ENCODE results near the gene ARSJ. TPM values are rescaled to one million over a fixed set of nuclear protein-coding genes. Genes with fewer than 3 reads are reported as not detected.

Gene ARSJ
- total RNA-seq, 2 experiments from 2014 or later: not detected

DNA sequence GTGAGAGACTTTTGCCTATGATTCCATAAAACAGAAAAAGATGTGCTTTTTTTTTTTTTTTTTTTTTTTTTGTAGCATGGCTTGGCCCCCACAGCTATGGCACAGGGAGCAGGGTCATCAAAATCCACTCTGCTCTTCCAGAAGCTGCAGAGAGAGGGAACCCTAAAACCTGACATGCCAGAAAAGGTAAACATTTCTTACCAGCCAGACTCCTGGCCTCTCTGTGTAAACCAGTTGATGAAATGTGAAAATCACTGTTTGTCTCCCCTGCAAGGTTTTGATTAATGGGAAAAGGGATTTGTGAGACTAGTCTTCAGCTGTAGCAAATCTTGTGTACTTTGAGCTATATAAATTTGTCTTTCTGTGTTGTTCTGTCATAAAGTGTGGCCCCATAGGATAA lies 105.9 kb downstream of the ARSJ start:
- Mint-ChIP-seq H3K4me3 (no peak overlapping the region), H3K9me3 (peaks cover 14% of the 10 kb centered on the region), H3K27me3 (no peaks in the 10 kb centered on the region), H3K4me1 (ENCODE audit: low read depth) (peaks cover 29% of the 10 kb centered on the region), H3K36me3 (ENCODE audit: low read depth) (peaks cover 14% of the 10 kb centered on the region), H3K27ac (no peak overlapping the region)
- TF ChIP-seq, protein P1, sequence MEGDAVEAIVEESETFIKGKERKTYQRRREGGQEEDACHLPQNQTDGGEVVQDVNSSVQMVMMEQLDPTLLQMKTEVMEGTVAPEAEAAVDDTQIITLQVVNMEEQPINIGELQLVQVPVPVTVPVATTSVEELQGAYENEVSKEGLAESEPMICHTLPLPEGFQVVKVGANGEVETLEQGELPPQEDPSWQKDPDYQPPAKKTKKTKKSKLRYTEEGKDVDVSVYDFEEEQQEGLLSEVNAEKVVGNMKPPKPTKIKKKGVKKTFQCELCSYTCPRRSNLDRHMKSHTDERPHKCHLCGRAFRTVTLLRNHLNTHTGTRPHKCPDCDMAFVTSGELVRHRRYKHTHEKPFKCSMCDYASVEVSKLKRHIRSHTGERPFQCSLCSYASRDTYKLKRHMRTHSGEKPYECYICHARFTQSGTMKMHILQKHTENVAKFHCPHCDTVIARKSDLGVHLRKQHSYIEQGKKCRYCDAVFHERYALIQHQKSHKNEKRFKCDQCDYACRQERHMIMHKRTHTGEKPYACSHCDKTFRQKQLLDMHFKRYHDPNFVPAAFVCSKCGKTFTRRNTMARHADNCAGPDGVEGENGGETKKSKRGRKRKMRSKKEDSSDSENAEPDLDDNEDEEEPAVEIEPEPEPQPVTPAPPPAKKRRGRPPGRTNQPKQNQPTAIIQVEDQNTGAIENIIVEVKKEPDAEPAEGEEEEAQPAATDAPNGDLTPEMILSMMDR (IDR thresholded peaks at IDR 0.05): no peak
- ChIA-PET POLR2A (interaction anchor here (0.8 kb wide), 1 partner anchor 34 kb away, joined by 3 read pairs; no protein-coding TSS in a partner anchor), CTCF (interaction anchor here (0.6 to 1.2 kb wide), 2 partner anchors 15 to 479 kb away, joined by 3 to 4 read pairs; no protein-coding TSS in a partner anchor)
- DNase-seq: no peak
- ATAC-seq: no peak
- intact Hi-C loops (cut with micrococcal nuclease): no loop called here

DNA sequence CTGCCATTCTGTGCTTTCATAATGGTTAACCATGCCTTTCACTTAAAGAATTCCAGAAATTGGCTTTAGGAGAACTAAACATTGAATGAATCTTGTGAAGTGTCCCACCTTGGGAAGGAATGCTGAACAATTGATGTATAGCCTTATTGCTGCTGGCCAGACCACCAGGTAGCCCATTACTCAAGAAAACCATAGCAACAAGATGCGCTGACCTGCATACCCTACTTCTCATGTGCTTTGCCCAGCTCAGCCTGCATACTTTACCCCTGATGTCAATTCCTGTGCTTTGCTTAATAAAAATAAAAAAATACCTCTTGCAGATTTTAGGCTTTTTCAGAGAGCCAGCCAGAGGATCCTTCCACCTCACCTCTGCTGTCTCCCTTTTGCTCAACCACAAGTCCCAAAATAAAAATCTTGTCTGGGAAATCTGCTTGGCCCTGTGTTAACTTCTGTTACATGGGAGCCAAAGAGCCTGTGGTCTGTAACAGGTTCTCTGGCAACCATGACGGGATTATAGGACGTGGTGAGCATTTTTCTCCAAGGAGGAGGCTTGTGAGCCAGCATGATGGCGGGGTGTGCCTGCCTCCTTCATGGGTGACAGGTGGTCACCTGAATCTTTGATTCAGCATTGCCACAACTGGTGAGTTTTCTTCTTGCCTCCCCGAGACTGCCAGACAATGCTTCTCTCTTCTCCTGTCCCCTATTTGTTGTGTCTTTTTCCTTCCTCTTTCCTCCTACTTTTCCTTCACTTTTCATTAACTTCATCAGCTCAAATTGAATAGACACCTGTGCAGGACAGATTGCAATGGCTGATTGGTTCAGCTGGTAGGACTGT lies 106.8 kb downstream of the ARSJ start:
- TF ChIP-seq, protein P1 (IDR thresholded peaks at IDR 0.05): no peak
- intact Hi-C loops (cut with micrococcal nuclease): no loop called here
- ATAC-seq (no peak), DNase-seq (no peak)
- Mint-ChIP-seq H3K4me3 (no peak overlapping the region), H3K4me1 (ENCODE audit: low read depth) (peaks cover 29% of the 10 kb centered on the region), H3K27ac (no peak overlapping the region), H3K27me3 (no peaks in the 10 kb centered on the region), H3K36me3 (ENCODE audit: low read depth) (peaks cover 14% of the 10 kb centered on the region), H3K9me3 (peaks cover 14% of the 10 kb centered on the region)
- POLR2A ChIA-PET: interaction anchor here (0.8 kb wide), 1 partner anchor 33 kb away, joined by 3 read pairs; no protein-coding TSS in a partner anchor
- CTCF ChIA-PET: interaction anchor here (1.2 kb wide), 1 partner anchor 16 kb away, joined by 4 read pairs; no protein-coding TSS in a partner anchor

DNA sequence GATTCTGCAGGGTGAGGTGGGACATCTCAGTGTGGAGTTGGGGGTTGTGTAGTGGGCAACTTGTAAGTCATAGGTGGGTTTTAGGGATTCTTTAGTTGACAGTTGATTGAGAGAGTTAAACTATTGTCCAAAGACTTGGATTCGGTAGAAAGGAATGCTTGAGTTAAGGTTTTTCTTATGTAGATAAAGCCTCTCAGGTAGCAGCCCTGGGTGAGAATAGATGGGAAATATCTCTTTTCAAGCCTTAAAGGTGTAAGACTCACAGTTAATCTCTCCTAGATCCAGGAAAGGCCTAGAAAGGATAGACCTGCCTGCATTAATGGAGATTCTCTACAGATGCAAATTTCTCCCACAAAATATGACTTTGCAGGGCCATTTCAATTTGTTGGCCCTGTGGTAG lies 108.4 kb downstream of the ARSJ start:
- H3K27me3 Mint-ChIP-seq: no peaks in the 10 kb centered on the region
- TF ChIP-seq, protein P1 (IDR thresholded peaks at IDR 0.05): no peak
- peak overlapping the region; percentile 19 for H3K27ac Mint-ChIP-seq
- ATAC-seq (no peak), DNase-seq (no peak)
- peaks cover 16% of the 10 kb centered on the region for H3K9me3 Mint-ChIP-seq
- ChIA-PET POLR2A (no interaction called here), CTCF (no interaction called here)
- peaks cover 14% of the 10 kb centered on the region for H3K36me3 Mint-ChIP-seq (ENCODE audit: low read depth)
- intact Hi-C loops (cut with micrococcal nuclease): no loop called here
- peaks cover 29% of the 10 kb centered on the region for H3K4me1 Mint-ChIP-seq (ENCODE audit: low read depth)
- no peak overlapping the region for H3K4me3 Mint-ChIP-seq

DNA sequence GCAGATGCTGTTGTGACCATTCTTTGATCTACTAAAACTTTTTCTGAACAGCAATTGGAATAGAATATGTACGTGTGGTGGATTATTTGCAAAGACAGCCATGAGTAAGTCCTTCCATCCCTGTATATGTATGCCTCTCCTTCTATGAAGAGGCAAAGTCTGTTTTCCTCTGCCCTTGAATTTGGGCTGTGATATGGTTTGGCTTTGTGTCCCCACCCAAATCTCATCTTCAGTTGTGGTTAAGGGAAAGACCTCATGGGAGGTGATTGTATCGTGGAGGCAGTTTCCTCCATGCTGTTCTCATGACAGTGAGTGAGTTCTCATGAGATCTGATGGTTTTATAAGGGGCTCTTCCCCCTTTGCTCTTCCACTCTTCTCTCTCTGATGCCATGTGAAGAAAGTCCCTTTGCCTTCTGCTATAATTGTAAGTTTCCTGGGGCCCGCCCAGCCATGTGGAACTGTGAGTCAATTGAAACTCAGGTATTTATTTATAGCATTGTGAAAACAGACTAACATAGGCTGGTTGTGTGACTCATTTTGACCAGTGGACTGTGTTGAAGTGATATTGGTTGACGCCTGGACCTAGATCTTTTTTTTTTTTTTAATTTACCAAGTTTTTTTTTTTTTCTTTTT lies 109.6 kb downstream of the ARSJ start:
- Mint-ChIP-seq H3K36me3 (ENCODE audit: low read depth) (peaks cover 14% of the 10 kb centered on the region), H3K9me3 (peaks cover 16% of the 10 kb centered on the region), H3K4me1 (ENCODE audit: low read depth) (peaks cover 29% of the 10 kb centered on the region), H3K4me3 (no peak overlapping the region), H3K27me3 (no peaks in the 10 kb centered on the region), H3K27ac (peak overlapping the region; percentile 84)
- TF ChIP-seq, protein P1 (IDR thresholded peaks at IDR 0.05): no peak
- intact Hi-C loops (cut with micrococcal nuclease): no loop called here
- DNase-seq: peak; percentile 85
- ATAC-seq: peak; percentile 94
- ChIA-PET POLR2A (no interaction called here), CTCF (no interaction called here)

DNA sequence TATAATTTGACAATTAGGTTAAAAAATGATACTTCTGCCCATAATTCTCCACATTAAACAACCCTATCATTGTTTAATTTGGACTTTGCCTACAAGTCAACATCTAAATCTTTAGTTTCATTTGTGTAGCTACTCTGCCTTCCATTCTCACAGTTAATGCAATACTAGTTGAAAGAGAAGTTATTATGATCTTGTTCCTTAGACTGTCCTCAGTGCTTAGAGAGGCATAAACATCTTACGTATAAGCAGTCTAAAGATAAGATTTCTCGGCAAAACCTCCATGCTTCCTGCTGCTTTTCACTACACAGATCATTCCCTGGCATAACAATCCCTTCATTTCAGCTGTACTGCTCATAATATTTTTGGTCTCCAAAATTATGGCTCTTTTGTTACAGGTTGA lies 112.8 kb downstream of the ARSJ start:
- ATAC-seq (no peak), DNase-seq (no peak)
- Mint-ChIP-seq H3K27ac (no peak overlapping the region), H3K36me3 (ENCODE audit: low read depth) (peaks cover 14% of the 10 kb centered on the region), H3K27me3 (no peaks in the 10 kb centered on the region), H3K4me3 (no peak overlapping the region), H3K4me1 (ENCODE audit: low read depth) (peaks cover 19% of the 10 kb centered on the region), H3K9me3 (peaks cover 16% of the 10 kb centered on the region)
- TF ChIP-seq, protein P1 (IDR thresholded peaks at IDR 0.05): no peak
- intact Hi-C loops (cut with micrococcal nuclease): no loop called here
- POLR2A ChIA-PET: no interaction called here
- CTCF ChIA-PET: interaction anchor here (0.7 to 1.0 kb wide), 2 partner anchors 17 to 29 kb away, joined by 3 read pairs; no protein-coding TSS in a partner anchor

All from activated CD8-positive, alpha-beta T cell treated with anti-CD3 and anti-CD28 coated beads for 36 hours (primary cell).